Choroid plexus epithelial cell (primary cell): ENCODE measurements around the gene LRRC37A.
"Not testable (repeated sequence)": the region's sequence is repeated elsewhere in the genome, so short reads cannot be mapped to it uniquely, and the experiment has no call there.

Source experiments
- DNase-seq: peaks from one replicate; pipeline ENCODE4 v3.0.0-alpha.2; 2010; ENCODE audit warnings: low read depth
- H3K4me3 ChIP-seq: 2 replicates; pipeline ENCODE4 v1.5.1; 2011; ENCODE audit warnings: low read depth, mild to moderate bottlenecking, control low read depth, low read length, moderate library complexity
- CTCF ChIP-seq: conservative IDR thresholded peaks from 2 replicates; pipeline ENCODE4 v1.5.1; 2011; ENCODE audit warnings: low read depth, mild to moderate bottlenecking, control low read depth, inconsistent platforms, low read length, moderate library complexity

LRRC37A gene

DNA sequence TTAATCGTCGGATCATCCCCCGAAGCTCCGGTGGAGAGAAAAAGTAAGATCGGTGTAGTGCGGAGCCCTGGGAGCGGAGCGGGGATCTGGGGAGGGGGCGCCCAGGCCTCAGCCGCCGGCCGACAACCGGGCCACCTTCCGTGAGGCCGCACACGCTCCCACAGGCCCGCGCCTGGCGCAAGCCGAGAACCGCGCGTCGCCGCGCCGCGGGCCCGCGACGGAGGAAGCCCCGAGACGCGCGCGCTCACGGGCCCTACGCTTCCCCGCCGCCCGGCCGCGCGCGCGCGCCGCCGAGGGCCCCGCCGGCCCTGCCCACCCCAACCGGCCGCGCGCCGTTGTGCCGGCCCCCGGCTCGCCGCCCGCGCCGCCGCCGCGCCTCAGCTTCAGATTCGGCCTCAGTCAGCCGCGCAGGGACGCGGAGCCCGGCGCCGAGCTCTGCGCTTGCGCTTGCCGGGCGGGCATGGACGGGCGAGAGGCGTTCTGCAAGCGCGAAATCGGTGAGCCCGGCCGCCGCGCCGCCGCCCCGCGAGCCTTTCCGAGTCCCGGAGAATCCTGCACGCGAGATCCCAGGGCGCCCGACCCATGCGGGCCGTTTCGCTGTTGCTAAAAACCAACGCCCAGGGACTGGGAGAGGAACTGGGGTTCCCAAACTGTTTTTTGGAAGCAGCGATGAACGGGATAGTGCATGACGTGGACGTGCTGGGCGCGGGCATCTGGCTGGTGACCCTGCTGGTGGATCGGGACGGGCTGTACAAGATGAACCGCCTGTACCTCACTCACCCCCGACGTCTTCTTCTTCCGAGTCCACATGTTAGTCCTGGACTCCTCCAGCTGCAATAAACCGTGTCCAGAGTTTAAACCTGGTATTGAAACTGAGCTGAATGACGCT is 28.0 kb upstream of the LRRC37A start:
- peak; percentile 88 for DNase-seq
- H3K4me3 ChIP-seq = peak overlapping the region; percentile 75
- TF ChIP-seq CTCF = no peak

DNA sequence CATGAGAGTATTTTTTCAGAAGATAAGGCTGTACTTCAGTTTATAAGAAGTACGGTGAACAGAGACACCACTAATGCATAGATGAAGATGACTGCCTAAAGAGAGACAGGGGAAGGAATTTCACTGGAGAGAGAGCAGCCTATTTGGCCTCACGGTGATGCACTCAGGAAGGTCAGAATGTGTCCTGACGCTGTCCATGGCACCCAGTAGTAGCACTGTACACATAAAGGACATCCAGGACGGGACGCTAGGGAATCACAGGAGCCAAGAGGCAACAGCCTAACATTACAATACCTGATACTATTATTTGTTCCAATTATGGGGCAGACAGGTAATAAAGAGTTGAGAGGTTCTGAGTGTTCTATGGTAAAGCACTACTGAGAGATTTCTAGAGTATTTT is 24.9 kb upstream of the LRRC37A start:
- no peak overlapping the region for H3K4me3 ChIP-seq
- TF ChIP-seq CTCF = no peak
- DNase-seq = no peak

- H3K4me3 ChIP-seq = no peak overlapping the region
- no peak for TF ChIP-seq CTCF
- no peak for DNase-seq
Measured at GRCh38 chr17:46273541-46274236, 21.2 kb upstream of the LRRC37A start.

DNA sequence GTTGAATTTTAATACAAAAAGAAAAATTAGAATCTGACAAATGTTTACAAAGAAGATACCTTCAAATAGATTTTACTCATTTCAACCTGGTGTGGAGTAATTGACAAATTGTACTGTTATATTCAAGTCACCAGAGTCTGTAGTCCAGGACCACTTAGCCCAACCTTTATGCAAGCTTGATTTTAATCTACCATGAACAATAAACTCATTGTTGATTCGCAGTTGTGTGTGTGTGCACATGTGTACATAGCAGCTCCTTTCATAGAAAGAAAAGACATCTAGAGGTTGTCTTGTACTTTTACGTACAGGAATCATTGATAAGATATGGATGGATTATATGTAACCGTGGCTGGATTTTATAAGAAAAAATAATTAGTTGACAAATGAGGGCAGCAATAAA is 20.7 kb upstream of the LRRC37A start:
- no peak overlapping the region for H3K4me3 ChIP-seq
- TF ChIP-seq CTCF = no peak
- no peak for DNase-seq

DNA sequence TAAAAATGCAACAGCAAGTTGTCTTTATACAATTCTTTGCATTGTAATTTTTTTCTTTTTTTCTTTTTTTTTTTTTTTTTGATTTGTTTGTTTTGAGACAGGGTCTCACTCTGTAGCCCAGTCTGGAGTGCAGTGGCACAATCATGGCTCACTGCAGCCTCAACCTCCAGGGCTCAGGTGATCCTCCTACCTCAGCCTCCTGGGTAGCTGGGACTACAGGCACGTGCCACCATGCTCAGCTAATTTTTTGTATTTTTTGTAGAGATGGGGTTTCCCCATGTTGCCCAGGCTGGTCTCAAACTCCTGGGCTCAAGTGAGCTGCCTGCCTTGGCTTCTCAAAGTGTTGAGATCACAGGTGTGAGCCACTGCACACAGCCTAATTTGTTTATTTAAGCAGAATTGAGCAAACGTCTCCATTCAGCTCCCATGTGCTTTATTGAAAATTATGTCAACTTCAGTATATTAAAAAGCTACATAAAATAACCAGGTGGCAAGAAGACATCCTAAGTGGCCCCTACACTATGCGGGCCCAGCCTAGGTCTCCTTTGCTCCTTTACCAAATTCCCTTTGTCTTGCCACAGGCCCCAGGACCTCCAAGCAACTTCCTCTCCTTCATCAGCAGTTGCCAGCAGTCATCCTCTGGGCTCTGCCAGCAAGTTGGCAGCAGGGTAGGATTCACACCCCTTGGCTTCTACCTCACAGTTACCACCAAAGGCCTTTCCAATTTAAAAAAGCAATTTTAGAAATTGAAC is 18.0 kb upstream of the LRRC37A start:
- H3K4me3 ChIP-seq, DNase-seq: not testable (repeated sequence)

GRCh38 chr17:46281336-46281735 is 13.6 kb upstream of the LRRC37A start:
- not testable (repeated sequence) for H3K4me3 ChIP-seq, DNase-seq

DNA sequence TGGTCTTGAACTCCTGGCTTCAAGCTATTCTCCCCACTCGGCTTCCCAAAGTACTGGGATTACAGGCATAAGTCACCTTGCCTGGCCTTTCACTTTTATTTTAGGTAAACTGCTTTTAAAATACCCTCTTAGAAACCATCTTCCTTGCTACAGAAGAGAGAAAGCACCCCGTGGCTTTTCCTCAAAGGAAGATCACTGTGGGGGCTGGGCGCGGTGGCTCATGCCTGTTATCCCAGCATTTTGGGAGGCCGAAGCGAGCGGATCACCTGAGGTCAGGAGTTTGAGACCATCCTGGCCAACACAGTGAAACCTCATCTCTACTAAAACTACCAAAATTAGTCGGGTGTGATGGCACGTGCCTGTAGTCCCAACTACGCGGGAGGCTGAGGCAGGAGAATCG is 12.3 kb upstream of the LRRC37A start:
- not testable (repeated sequence) for DNase-seq, H3K4me3 ChIP-seq

DNA sequence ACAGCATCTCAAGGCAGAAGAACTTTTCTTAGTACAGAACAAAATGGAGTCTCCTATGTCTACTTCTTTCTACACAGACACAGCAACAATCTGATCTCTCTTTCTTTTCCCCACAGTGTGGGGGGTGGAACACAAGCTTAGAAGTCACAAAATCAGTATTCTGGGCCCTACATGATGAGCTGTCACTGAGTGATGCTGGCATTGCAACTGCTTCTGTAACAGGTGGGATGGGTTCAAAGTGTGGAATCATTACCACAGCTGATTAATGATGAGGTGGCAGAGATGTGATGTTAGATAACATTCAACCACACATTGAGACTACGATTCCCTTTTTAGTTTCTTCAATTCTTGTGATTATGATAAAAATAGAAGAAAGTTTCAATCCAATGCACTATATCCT is 10.5 kb upstream of the LRRC37A start:
- not testable (repeated sequence) for H3K4me3 ChIP-seq, DNase-seq

GRCh38 chr17:46285500-46285899 is 9.4 kb upstream of the LRRC37A start:
- DNase-seq, H3K4me3 ChIP-seq: not testable (repeated sequence)
